NOMO-1 (cell line): ENCODE results near the gene CAPZA1.
A peak's percentile ranks its signal among the peaks of the same experiment; 100 is the strongest.

Experiments
- DNase-seq, 2 experiments: peaks; one replicate each; lab custom pipeline; 2025; ENCODE audit not compliant: unreplicated experiment in 2 of 2; lab: John Stamatoyannopoulos, UW

CAPZA1 gene

GRCh38 chr1:112712191-112712590 is 92.6 kb downstream of the CAPZA1 start:
- DNase-seq = no peak

- DNase-seq = no peak
These were observed 93.1 kb downstream of the CAPZA1 start for GRCh38 chr1:112712701-112713128.

- DNase-seq = peak; percentile 60 to 74
These were observed 94.1 kb downstream of the CAPZA1 start for GRCh38 chr1:112713466-112714312.

GRCh38 chr1:112714313-112715263 is 95.0 kb downstream of the CAPZA1 start:
- no peak for DNase-seq

- peak; percentile 85 to 97 for DNase-seq
These were observed 95.8 kb downstream of the CAPZA1 start, which contains the start of gene PPM1J for GRCh38 chr1:112715264-112716053. Gene PPM1J, minus strand, starts transcription at chr1:112715332. Its CDS starts 31 bp downstream, at chr1:112715301.

- DNase-seq = peak; percentile 59 to 75
These were observed 96.6 kb downstream of the CAPZA1 start for GRCh38 chr1:112716133-112716720.

GRCh38 chr1:112717263-112717873 is 97.7 kb downstream of the CAPZA1 start:
- no peak for DNase-seq

GRCh38 chr1:112718691-112719418 is 99.2 kb downstream of the CAPZA1 start:
- peak; percentile 60 to 69 for DNase-seq

GRCh38 chr1:112719706-112720105 is 100.1 kb downstream of the CAPZA1 start:
- no peak for DNase-seq

GRCh38 chr1:112720800-112721199 is 101.2 kb downstream of the CAPZA1 start:
- no peak for DNase-seq
